Measurements from ENCODE around the gene C1QTNF12.

The C1QTNF12 gene, protein sequence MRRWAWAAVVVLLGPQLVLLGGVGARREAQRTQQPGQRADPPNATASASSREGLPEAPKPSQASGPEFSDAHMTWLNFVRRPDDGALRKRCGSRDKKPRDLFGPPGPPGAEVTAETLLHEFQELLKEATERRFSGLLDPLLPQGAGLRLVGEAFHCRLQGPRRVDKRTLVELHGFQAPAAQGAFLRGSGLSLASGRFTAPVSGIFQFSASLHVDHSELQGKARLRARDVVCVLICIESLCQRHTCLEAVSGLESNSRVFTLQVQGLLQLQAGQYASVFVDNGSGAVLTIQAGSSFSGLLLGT

DNA sequence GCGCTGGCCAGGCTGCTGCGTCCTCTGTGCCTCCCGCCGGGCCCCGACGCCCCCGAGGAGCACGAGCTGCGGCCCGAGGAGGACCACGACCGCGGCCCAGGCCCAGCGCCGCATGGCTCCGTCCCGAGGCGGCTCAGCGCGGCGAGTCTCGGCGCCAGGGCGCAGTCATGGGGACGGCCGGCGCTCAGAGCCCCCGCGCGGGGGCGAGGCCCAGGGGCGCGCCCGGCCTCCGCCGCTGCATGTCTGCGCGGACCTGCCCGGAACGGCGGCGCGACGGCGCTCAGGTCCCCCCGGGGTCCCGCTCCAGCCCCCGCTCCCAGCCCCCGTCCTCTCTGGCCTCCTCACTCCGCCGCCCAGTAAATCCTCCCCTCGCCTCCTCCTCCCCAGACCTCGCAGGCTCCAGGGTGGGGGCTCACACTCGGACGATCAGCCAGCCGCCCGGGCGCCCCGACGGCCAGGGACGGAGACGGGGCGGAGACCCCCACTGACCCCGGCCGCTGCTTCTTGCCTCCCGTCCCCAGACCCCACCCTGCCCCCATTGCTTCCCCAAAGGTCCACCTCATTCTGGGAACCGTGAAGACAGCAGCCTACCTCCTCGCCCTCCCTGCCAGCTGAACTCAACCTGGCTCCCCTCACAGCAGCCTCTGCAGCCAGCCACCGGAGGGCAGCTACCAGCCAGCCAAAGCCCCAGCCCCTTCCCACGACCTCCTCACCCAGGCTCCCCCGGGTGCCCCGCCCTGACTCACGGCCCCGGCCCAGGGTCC, at the start of gene C1QTNF12:
C1QTNF12 (minus strand) TSS at position 146 of the 764 bp plus-strand sequence; CDS start at position 114, 32 bp downstream.
- no peaks in the 10 kb centered on the region for H3K9me3 ChIP-seq
- in situ Hi-C loops (cut with MboI; ENCODE audit: low sequenced_read_pairs) = loop anchor here (10.0 kb wide), 1 partner anchor 58 kb away; the partner anchor contains the start of genes ACAP3 and PUSL1
- DNase-seq (ENCODE audit: low spot score in 2 of 2) = no peak
- H3K4me1 ChIP-seq = no peaks in the 10 kb centered on the region
- no peaks in the 10 kb centered on the region for H3K36me3 ChIP-seq (replicated peaks)
- no peak within 1 kb of the TSS for H3K4me3 ChIP-seq
- no peaks in the 10 kb centered on the region for H3K27me3 ChIP-seq (ENCODE audit: low read depth)

DNA sequence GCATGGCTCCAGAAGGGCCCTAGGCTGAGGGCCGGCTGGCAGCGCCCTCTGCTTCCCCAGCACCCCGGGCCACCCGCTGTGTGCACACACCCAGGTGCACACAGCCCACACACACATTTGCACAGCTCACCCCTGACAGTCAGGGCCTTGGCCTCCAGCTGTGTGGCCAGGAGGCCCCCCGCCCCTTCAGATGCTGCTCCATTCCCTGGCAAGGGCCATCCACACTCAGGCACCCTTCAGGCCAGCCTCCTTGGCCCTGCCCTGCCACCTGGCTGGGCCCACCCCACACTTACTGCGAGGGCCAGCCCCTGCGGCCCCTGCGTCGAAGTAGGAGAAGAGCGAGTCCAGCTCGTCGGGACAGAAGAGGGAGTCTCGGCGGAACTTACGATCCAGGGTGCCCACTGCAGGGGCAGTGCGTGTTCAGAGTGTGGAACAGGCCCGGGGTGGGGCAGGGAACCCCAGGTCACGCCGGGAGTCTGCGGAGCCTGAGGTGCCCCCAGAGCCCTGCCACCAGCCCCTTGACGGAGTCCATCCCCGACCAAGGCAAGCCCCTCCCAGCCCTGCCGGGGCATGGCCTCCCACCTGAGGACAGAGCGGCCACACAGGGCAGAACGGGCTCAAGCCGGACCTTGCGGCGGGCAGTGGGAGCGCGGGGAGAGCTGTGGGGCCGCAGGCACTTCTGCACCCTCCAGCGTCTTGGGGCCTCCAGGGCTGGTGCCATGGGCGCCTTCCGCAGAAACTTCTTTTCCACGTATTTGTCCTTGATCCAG, 48.8 kb upstream of the C1QTNF12 start:
- no peaks in the 10 kb centered on the region; the same call in 1 of the 2 replicates for H3K36me3 ChIP-seq (replicated peaks)
- H3K9me3 ChIP-seq = no peaks in the 10 kb centered on the region
- in situ Hi-C loops (cut with MboI; ENCODE audit: low sequenced_read_pairs) = no loop called here
- DNase-seq (ENCODE audit: low spot score in 2 of 2) = no peak
- no peaks in the 10 kb centered on the region for H3K4me1 ChIP-seq
- no peaks in the 10 kb centered on the region for H3K27me3 ChIP-seq (ENCODE audit: low read depth)
- H3K4me3 ChIP-seq = no peak overlapping the region

DNA sequence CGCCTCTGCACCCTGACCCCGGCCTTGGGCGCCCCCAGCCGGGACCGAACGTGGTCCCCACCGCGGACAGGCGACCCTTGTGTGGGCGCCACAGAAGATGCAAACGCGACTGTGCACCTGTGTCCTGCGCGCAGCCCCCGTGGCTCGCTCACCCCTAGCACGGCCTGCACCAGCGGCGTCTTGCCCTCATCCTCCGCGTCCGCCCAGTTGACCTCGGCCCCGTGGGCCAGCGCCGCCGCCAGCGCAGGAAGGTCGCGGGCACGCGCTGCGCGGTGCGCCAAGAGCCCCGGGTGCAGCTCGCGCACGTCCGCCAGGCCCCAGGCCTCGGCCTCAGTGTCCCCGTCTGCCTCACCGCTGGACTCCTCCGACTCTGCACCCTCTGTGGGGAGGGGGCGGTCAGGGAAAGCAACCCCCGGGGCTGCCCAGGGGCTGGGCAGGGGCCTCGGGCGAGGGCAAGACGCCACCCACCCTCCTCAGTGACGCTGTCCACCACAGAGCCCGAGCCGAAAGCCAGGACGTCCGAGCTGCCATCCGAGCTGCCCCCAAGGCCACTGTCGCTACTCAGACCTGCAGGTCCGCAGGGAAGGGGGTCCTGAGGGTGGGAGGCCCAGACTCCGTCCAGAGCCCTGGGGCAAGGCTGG, 47.8 kb upstream of the C1QTNF12 start:
- H3K4me3 ChIP-seq = no peak overlapping the region
- in situ Hi-C loops (cut with MboI; ENCODE audit: low sequenced_read_pairs) = no loop called here
- no peaks in the 10 kb centered on the region; the same call in 1 of the 2 replicates for H3K36me3 ChIP-seq (replicated peaks)

DNA sequence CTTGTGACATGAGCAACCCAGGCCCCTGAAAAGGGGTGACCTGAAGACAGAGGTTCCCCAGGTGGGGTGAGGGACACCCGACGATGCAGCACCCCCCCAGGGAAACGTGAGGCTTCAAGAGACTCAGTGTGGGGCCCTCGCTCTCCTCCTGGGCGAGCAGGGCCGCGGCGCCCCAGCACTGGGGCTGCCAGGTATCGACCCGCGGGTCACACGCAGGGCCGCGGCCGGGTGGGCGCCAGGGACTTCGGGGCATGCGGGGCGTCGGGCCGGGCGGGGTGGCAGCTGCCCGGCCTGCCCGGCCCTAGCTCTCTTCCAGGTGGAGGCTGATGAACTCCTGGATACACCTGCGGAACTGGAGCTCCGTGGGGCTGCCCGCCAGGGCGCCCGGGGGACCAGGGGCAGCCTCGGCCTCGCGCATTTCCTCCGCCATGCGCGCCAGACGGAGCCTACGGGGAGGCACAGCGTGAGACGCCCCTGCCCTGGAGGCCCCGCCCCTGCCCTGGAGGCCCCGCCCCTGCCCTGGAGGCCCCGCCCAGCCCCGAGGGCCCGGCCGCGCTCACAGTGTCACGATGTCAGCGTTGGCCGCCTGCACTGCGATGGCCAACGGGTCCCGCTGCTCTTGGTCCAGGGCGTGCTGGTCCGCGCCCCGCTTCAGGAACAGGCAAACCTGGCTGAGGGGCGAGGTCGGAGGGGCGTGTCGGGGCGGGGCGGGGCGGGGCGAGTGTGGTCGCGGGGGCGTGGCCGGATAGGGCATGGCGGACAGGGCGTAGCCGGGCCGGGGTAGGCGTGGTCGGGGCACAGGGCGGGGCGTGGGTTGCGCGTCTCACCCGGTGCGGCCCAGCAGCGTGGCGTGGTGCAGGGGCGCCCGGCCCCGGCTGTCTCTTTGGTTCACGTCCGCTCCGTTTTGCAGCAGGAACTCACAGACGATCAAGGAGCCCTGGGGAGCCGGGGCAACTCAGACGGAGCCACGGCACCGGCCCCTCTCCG, 47.0 kb upstream of the C1QTNF12 start:
- Histone ChIP-seq H3K4me1 (no peaks in the 10 kb centered on the region), H3K27me3 (ENCODE audit: low read depth) (no peaks in the 10 kb centered on the region), H3K4me3 (no peak overlapping the region), H3K36me3 (replicated peaks) (no peaks in the 10 kb centered on the region; the same call in 1 of the 2 replicates), H3K9me3 (no peaks in the 10 kb centered on the region)
- in situ Hi-C loops (cut with MboI; ENCODE audit: low sequenced_read_pairs) = no loop called here
- DNase-seq (ENCODE audit: low spot score in 2 of 2) = no peak

More for the DNA sequence above, 47.8 kb upstream of the C1QTNF12 start:
- Histone ChIP-seq H3K9me3 (no peaks in the 10 kb centered on the region), H3K4me1 (no peaks in the 10 kb centered on the region), H3K27me3 (ENCODE audit: low read depth) (no peaks in the 10 kb centered on the region)
- DNase-seq (ENCODE audit: low spot score in 2 of 2) = no peak

DNA sequence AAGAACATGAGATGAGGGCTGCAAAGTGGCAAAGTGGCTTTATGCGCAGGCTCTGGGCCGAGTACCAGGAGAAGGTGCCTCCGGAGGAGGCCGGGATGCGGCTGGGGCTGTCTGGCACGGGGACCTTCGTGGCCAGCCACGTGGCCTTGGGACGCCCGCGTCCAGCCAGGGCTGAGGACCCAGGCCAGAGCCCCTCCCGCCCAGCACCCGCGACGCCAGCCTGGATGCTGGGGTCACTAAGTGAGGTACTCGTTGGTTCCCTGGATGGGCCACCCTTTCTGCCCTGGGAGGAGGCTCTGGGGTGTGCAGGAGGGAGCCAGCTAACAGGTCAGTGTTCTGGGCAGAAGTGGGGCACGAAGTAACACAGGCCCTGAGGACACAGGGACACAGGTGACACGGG, 46.3 kb upstream of the C1QTNF12 start:
- H3K36me3 ChIP-seq (replicated peaks) = no peaks in the 10 kb centered on the region; the same call in 1 of the 2 replicates
- in situ Hi-C loops (cut with MboI; ENCODE audit: low sequenced_read_pairs) = no loop called here
- no peaks in the 10 kb centered on the region for H3K9me3 ChIP-seq
- H3K4me3 ChIP-seq = no peak overlapping the region
- H3K27me3 ChIP-seq (ENCODE audit: low read depth) = no peaks in the 10 kb centered on the region
- no peaks in the 10 kb centered on the region for H3K4me1 ChIP-seq
- DNase-seq (ENCODE audit: low spot score in 2 of 2) = no peak

DNA sequence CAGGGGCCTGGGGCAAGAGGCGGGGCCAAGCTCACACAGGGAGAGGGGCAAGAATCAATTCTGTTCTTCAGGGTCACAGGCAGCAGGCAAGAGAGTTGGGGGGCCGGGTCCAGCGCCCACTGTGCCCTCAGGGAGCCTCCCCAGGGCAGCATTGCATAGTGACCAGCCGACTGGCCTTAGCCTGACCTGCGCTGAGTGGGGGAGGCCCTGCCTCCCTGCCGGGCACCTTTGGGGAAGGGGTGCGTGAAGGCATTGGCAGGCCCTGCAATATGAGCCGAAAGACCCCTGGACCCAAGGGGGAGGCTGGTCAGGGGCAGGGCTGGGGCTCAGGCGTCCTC, 45.9 kb upstream of the C1QTNF12 start:
- H3K4me1 ChIP-seq = no peaks in the 10 kb centered on the region
- no peaks in the 10 kb centered on the region for H3K27me3 ChIP-seq (ENCODE audit: low read depth)
- no peak for DNase-seq (ENCODE audit: low spot score in 2 of 2)
- no peaks in the 10 kb centered on the region; the same call in 1 of the 2 replicates for H3K36me3 ChIP-seq (replicated peaks)
- H3K4me3 ChIP-seq = no peak overlapping the region
- in situ Hi-C loops (cut with MboI; ENCODE audit: low sequenced_read_pairs) = no loop called here
- no peaks in the 10 kb centered on the region for H3K9me3 ChIP-seq

DNA sequence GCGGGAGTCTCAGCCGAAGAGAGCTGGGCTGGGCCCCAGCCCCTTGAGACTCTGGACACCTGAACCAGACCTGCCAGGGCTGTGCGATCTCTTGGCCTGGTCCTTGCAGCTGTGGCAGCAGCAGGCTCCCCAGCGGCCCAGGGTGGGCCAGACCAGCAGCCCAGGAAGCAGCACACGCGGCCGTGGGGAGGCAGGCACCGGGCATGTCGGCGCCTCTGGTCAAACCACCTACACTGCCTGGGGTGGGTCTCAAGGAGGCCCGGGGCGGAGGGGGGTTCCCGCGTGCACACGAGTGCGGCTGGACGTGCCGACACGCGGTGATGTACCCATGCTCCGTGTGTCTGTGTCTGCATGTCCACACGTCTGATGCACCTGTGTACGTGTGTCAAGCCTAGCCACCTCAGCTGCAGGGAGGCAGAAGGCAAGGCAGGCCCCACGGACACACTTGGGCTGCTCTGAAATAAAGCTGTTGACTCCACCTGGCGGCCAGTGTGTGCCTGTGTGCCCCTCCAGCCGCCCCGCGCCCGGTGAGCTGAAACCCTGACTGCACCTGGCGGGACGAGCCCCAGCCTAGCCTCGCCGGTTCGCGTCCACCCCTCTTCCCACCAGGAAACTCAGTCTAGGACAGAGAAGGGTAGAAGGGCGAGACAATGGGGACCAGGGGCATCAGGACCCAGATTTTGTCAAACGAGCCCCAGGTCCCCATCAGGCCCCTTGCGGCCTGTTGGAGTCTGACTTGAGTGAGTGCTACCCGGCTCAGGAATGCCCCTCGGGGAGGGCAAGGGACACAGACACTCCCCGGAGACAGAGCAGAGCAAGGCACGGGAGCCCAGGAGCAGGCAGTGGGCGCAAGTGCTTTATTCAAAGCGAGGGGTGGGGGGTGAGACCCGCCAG, 45.3 kb upstream of the C1QTNF12 start:
- no peaks in the 10 kb centered on the region for H3K4me1 ChIP-seq
- H3K4me3 ChIP-seq = no peak overlapping the region
- no peaks in the 10 kb centered on the region; the same call in 1 of the 2 replicates for H3K36me3 ChIP-seq (replicated peaks)
- peak; percentile 52 to 81 for DNase-seq (ENCODE audit: low spot score in 2 of 2)
- H3K9me3 ChIP-seq = no peaks in the 10 kb centered on the region
- in situ Hi-C loops (cut with MboI; ENCODE audit: low sequenced_read_pairs) = no loop called here
- H3K27me3 ChIP-seq (ENCODE audit: low read depth) = no peaks in the 10 kb centered on the region

DNA sequence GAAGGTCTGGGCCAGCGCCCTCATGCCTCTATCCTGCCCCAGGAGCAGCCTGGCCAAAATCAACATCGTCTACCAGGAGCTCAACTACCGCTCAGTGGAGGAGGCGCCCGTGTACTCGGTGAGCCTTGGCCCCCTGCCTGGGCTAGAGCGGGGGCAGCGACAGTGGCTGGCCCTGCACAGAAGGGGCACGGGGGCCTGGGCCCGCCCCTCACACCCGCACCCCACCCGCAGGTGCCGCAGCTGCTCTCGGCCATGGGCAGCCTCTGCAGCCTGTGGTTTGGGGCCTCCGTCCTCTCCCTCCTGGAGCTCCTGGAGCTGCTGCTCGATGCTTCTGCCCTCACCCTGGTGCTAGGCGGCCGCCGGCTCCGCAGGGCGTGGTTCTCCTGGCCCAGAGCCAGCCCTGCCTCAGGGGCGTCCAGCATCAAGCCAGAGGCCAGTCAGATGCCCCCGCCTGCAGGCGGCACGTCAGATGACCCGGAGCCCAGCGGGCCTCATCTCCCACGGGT, 44.6 kb upstream of the C1QTNF12 start:
- H3K4me3 ChIP-seq = no peak overlapping the region
- in situ Hi-C loops (cut with MboI; ENCODE audit: low sequenced_read_pairs) = no loop called here
- no peaks in the 10 kb centered on the region for H3K9me3 ChIP-seq
- DNase-seq (ENCODE audit: low spot score in 2 of 2) = no peak
- H3K4me1 ChIP-seq = no peaks in the 10 kb centered on the region
- no peaks in the 10 kb centered on the region for H3K27me3 ChIP-seq (ENCODE audit: low read depth)
- H3K36me3 ChIP-seq (replicated peaks) = no peaks in the 10 kb centered on the region; the same call in 1 of the 2 replicates

DNA sequence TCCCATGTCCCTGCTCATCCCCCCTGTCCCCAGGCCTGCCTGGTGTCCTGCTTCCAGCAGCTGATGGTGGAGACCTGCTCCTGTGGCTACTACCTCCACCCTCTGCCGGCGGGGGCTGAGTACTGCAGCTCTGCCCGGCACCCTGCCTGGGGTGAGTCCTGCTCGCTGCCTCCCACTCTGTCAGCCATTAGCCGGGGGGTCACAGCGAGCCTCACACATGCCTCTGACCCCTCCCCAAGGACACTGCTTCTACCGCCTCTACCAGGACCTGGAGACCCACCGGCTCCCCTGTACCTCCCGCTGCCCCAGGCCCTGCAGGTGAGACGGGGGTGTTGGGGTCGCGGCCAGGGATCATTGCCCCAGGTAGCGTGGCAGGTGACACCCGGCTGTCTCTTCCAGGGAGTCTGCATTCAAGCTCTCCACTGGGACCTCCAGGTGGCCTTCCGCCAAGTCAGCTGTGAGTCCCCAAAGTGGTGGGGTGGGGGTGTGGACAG, 43.8 kb upstream of the C1QTNF12 start:
- Histone ChIP-seq H3K4me3 (no peak overlapping the region), H3K36me3 (replicated peaks) (no peaks in the 10 kb centered on the region; the same call in 1 of the 2 replicates), H3K9me3 (no peaks in the 10 kb centered on the region), H3K27me3 (ENCODE audit: low read depth) (no peaks in the 10 kb centered on the region), H3K4me1 (no peaks in the 10 kb centered on the region)
- in situ Hi-C loops (cut with MboI; ENCODE audit: low sequenced_read_pairs) = no loop called here
- DNase-seq (ENCODE audit: low spot score in 2 of 2) = peak in 1 of 2 experiments; percentile 79

DNA sequence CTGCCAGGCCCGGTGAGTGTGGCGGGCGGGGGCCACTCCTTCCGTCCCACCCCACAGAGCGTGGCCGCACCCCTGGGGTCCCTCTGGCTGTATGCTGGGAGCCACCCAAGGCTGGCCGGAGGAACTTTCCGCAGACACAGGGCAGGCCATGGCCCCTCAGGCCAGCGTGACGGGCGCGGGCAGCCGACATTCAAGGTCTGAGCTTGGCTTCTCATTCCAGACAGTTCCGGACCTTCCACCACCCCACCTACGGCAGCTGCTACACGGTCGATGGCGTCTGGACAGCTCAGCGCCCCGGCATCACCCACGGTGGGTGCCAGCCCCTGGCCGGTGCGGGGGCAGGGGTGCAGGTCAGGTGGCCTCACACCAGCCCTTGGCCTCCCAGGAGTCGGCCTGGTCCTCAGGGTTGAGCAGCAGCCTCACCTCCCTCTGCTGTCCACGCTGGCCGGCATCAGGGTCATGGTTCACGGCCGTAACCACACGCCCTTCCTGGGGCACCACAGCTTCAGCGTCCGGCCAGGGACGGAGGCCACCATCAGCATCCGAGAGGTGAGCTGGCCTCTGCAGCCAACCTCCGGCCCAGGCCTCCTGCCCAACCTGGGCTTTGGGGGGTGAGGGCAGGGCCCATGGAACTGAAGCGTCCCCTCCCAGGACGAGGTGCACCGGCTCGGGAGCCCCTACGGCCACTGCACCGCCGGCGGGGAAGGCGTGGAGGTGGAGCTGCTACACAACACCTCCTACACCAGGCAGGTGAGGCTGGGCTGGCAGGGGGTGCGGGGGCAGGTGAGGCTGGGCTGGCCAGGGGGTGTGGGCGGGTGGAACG, 41.0 kb upstream of the C1QTNF12 start:
- no peak for DNase-seq (ENCODE audit: low spot score in 2 of 2)
- Histone ChIP-seq H3K36me3 (replicated peaks) (no peaks in the 10 kb centered on the region; the same call in 1 of the 2 replicates), H3K4me1 (no peaks in the 10 kb centered on the region), H3K4me3 (no peak overlapping the region), H3K9me3 (no peaks in the 10 kb centered on the region), H3K27me3 (ENCODE audit: low read depth) (no peaks in the 10 kb centered on the region)
- in situ Hi-C loops (cut with MboI; ENCODE audit: low sequenced_read_pairs) = no loop called here
